Fibroblast of skin of left quadriceps (primary cell): ENCODE results near the gene SDC4.

Experiments used
- DNase-seq, 2 experiments: peaks; one replicate each; pipeline ENCODE4 v3.0.0-alpha.2; 2013; ENCODE audit warnings: low read depth in 2 of 2

SDC4 gene, protein sequence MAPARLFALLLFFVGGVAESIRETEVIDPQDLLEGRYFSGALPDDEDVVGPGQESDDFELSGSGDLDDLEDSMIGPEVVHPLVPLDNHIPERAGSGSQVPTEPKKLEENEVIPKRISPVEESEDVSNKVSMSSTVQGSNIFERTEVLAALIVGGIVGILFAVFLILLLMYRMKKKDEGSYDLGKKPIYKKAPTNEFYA

DNA sequence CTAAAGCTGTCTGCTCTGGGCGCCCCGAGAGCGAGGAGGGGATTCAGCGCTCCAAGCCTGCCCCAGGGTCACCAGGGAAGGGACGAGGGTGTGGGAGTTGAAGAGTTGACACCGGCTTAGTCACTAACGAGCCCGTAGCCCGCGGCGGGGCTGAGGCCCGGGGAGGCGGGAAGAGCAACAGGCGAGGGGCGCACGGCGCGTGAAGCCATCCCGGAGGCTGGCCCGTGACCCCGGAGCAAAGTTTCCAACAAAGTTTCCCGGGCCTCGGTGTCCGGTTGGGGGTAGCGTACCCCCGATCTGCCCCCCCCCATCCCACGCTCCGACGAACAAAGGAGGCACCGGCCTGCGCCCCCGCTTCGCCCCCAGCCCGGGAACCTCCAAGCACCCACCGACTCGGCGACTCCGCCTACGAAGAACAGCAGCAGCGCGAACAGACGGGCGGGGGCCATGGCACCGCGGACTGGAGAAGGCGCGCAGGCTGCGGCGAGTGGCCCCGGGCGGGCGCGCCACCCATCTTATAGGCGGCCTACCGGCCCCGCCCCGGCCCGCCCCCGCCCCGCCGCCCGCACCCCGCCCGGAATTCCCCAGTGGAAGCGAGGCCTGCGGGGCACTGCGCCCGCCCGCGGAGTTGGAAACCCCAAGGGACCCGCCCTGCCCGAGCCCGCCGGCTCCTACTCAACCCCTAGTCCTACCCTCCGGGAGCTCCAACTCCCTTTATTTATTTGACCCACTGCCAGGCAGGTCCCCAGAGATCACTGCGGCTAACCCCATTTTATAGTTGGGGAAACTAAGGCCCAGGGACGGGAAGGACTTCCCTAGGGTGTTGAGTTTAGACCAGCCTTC lies at the start of gene SDC4:
Gene SDC4, minus strand, starts transcription at position 489 of the 843 bp plus-strand sequence. Its CDS starts 40 bp downstream, at position 449.
- DNase-seq: no peak

DNA sequence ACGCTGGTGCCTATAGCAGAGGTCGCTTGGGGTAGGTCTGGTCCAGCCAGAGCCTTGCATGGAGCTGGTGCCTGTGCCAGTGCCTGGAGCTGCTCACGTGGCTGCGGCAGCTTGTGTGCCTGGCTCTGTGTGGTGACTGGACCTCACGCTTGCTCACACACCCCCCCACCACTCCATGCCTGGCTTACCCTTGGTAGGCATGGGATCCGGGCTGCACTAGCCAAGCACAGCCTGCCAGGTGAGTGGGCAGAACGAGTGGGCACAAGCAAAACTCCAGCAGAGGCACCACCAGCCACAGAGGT lies 46.8 kb upstream of the SDC4 start:
- no peak for DNase-seq

DNA sequence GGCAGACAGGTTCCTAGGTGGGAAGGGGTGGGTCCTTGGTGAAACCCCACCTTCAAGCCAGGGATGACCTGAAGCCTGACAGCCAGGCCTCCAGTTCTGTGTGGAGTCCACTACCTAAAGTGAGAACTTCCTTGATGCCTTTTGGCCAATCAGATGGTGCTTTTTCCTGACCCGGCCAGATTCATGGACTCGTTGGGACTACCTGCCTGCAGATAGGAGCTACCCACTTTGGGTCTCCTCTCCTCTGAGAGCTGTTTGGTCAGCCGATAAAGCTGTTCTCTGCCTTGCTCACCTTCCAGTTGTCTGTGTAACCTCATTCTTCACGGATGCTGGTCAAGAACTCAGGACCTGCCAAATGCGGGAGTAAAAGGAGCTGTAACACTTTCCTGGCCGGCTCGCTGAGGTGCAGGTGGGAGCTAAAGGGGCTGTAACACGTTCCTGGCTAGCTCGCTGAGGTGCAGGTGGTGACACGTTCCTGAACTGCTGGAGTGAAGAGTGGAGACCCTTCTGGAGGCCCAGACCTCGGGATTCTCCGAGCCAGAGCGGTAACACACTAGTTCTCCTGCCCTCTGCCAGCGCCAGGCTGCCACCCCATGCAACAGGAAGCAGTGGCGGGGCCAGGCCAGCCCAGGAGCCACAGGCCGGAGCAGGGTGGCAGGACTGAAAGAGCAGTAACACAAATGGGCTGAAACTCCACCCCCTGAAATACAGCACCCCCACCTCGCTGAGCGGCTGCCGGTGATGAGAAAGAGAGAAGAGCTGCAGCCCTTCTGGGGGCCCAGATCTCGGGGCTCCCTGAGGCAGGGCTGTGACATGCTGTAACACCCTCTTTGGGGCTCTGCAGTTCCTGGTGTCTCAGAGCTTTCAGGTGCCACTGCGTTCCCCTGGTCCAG lies 46.2 kb upstream of the SDC4 start:
- no peak for DNase-seq

DNA sequence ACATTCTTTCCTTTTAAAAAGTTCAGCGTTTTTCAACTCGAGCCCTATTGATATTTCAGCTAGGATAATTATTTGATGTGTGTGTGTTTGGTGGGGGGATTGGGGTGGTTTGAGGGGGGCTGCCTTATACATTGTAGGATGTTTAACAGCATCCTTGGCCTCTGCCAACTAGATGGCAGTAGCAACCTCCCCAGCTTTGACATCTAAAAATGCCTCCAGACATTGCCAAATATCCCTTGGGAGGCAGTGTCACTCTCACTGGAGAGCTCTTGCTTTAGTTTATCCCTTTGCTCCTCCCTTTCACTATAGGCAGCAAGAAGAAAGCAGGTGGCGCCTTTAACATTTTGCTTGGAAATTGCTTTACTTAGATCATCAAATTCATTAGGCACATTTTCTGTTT lies 44.5 kb upstream of the SDC4 start:
- no peak for DNase-seq

DNA sequence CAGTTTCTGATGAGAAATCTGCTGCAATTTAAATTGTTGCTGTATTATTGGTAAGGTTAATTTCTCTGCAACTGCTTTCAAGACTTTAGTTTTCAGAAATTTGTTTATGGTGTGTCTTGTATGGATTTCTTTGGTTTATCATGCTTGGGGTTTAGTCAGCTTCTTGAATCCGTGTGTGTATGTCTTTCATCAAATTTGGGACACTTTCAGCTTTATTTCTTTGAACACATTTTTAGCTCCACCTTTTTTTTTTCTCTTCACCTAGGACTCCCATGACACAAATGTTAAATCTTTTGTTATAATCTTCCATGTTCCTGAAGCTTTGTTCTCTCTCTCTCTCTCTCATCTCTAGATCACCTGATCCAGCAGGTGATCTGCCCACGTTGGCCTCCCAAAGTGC lies 43.3 kb upstream of the SDC4 start:
- DNase-seq: no peak

DNA sequence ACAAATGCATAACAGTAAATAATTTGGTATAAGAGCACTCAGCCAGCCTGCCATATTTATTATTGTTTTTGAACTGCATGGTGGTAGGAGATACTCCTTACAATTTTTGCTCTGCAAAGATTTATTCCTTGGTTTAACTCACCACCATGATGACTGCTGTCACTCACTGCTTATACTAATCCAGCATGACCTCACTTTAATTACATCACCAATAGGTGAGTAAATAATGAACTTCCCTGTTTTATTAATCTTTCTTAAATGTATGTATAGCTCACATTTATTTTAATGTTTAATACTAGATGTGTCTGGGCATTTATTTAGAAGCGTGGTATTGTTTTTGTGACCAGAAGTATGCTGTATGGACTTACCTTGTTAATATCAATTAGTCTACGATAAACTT lies 42.7 kb upstream of the SDC4 start:
- DNase-seq: no peak

DNA sequence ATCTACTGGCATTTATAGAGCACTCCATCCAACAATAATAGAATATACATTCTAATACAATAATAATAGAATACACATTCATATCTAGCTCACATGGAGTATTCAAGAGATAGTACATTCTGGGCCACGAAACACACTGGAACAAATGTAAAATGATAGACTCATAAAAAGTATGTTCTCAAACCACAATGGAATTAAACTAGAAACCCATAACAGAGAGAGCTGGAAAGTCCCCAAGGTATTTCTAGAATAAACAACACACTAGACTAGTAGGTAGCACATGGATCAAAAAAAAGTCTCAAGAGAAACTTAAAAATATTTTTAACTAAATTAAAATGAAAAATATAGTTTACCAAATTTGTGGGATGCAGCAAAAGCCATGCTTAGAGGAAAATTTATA lies 39.0 kb upstream of the SDC4 start:
- DNase-seq: no peak

DNA sequence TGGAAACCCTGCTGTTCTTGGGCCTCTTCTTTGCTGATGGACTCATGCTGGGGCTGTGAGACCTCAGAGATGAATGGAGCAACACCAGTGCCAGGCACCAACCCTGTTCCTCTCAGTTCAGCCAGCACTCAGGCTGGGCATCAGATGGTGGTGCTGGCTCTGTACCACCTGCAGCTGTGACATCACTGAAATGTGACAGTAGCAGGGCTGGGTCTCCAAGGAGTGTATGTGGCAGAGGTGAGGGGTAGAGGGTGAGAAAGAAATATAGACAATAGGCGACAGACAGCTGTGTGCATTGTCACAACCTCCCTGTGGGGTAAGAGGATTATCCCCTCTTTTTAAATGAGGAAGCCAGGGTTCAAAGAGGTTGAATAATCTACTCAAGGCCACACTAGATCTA lies 30.0 kb upstream of the SDC4 start, which contains the start of gene TP53TG5:
Gene TP53TG5, minus strand, starts transcription at position 135 of the 400 bp plus-strand sequence. Its CDS starts 89 bp downstream, at position 46.
- DNase-seq: no peak

DNA sequence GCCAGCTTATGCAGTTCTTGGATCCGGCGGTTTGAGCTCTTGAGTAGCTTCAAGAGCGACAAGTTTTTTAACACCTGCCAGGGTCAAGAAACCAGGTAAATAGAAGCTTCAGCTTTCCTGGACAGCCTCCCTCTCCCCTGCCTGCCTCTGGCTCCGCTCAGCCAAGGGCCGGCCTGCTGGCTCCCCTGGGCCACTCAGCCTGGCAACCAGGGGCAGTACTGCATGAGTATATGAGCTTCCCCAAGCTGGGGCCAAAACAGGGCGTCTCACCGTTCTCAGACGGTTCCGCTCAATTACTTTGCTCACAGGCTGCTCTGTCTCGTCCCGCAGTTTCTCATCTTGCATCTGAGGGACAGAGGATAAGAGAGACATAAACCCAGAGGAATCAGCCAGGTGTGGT lies 29.0 kb upstream of the SDC4 start:
- DNase-seq: no peak

DNA sequence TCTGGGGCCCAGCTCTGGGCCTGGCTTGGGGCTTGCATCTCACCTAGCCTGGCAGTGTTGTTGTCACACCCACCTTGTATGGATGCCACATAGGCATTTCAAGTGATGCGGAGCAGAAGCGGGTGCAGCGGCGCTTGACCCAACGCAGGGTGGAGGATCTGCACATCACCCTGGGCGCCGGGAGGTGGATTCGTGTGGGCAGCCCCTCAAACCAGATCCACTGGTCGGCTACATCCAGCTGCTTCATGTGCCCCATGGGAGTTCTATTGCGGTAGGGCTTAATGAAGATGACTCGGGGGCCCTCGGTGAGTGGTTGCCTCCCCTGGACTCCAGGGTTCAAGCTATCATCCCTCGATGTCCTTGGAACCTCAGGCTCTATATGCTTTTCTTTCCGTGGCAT lies 26.7 kb upstream of the SDC4 start:
- no peak for DNase-seq

DNA sequence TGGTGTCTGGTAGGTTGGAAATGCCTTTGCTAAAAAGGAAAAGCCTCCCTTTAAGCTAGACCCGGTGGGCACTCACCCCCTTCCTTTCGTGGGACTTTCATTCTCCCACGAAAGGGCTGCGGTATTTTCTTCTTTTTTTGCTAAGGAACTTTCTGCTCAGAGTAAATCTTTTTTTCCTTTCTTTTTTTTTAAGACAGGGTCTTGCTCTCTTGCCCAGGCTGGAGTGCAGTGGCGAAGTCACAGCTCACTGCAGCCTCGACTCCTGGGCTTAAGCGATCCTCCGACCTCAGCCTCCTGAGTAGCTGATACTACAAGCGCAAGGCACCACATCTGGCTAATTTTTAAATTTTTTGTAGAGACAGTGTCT lies 25.9 kb upstream of the SDC4 start:
- DNase-seq: no peak

DNA sequence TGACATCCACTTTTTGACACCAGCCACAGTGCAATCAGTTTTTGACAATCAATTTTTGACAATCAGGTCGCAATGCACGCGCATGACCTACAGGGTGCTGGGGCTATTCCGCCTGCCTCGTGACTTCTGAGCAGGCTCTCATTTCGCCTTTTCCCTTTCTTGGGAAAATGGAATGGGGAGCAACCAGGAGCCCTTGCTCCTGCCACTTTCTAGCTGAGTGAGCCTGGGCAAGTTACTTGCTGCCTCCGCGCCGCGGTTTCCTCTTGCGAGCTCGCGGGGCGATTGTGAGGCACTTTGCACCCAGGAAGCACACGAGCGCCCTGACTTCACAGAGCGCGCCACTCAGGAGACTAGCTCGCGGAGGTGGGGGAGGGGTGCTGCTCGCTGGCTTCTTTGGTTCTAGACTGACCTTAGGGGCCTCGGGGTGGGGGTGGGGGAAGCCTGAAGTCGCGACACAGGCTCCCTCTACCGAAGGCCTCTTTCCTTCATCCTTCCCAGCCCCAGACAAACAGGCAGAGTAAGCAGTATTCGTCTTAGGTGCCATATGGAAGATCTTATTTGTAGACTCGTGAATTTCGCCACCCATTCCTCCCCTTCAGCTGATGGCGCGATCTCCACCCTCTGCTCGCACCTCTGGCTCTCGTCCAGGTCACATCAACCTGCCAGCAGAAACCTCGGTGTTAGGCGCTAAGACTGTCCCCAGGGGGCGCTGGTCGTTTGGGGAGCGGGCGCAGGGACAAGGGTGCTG lies 25.3 kb upstream of the SDC4 start:
- DNase-seq: peak; percentile 41 to 47

DNA sequence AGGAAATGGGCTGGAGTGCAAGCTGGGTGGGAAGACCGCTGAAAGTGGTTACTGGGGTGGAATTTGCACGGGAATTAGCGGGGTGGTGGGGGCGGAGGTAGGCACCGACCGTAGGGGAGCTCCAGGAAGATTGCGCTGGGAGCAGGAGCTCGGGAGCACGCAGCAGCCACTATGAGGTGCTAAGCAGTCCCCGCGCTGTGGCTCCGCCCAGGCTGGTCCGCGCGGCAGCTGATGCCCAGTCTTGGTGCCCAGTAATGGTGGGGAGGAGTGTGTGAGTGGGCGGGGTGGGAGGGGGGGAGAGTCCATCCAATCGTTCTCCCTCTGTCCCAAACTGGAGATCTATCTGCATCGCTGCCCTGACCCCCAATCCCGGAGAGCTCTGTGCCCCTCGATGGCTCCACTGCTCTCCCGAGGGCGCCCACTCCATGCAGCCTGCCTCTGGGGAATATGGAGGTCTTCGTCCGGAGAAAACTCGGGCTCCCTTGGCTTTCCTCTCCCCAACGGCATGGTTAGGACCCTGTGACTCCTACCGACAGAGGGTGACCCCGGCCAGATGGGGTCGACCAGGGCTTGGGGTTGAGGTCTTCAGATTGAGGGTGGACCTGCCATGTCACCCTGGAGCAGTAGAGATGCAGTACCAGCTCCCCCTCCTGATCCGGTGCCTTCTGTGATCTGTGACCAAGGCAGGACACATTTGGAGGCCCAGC lies 24.6 kb upstream of the SDC4 start:
- no peak for DNase-seq

DNA sequence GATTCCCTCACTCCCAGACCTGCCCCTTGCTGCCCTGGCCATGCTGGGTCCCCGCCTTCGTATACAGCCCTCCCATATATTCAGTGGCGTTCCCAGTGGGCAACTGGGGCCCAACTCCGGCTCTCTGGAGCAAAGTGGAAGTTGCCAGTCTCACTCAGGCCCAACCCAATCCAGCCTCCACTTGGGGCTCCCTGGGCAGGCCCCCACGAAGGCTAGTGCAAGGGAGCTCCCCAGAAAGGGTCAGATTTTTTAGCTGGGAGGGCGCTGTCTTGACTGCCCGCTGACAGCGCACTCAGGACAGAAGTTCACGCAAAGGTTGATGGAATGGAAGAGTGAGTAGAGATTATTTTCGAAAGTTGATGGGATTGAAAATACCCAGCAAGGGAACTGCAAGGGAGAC lies 24.0 kb upstream of the SDC4 start:
- DNase-seq: no peak

DNA sequence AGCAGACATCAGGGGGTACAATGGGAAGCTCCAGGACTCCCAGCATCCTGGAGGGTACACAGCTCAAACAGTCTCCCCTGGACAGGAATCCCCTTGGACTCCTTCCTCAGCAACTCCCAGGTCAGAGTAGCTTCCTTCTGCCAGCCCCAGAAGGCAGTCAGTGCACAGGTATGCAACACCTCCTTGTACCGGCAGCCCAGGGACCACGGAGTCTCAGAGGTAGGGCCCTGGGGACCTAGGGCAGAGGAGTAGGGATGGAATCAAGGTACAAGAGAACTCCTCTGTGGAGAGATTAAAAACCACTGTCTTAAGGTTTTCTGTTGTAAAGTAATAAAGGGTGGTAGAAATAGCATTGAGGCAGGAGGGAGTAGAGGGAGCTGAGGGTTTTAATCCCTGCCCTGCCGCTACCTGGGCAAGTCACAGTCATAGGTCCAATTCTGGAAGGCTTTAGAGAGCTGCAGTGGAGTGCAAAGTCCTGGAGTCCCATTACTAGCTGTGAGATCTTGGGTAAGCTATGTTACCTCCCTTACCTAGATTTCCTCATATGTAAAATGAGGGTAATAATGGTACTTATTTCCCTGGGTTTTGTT lies 22.4 kb upstream of the SDC4 start:
- no peak for DNase-seq

DNA sequence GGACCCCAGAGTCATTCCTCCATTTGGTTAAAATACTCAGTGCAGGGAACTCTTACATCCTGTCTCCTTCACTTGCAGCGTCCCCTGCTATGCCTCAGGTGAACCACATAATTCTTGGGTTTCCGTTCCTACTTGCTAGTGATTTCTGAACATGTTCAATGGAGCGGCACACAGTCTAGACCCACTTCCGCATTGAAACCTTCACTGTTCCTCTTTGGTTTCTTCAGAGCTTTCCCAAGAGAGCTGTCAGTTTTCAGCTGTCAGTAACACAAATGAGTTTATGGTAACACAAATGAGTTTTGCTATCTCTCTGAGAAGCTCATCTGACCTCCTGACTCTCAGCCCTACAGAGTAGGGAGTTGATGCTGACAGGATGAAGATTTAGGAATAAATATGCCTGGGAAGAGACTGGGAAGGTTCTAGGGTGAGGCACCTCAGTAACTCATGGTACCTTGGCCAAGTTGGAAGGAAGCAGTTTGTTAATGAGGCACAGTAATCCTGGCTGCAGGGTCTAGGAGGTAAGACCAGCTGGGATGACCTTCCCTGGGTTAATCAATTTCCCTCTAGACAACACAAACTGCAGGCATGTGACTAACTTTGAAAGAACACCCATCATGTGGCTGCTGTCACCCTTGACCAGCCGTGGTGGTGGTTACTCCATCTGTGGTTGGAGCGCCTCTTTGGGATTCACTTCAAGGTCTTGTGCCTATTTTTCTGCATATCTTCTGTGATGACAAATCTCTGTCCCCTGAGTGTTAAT lies 20.2 kb upstream of the SDC4 start:
- DNase-seq: no peak

DNA sequence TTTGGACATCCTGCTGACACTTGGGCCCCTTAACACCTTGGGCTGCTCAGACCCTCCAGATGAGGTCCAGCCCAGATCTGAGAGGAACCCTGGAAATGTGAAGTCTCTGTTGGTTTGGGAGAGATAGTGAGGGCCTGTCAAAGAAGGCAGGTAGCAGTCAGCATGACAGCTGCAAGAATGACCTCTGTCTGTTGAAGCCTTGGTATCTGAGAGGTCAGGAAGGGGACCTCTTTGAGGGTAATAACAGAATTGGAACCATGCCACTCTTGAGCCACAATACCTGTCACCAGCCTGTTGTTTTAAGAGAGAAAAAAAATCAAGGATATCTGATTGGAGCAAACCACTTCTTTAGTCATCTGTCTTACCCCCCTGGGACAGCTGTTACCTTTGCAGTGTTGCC lies 18.9 kb upstream of the SDC4 start:
- DNase-seq: no peak

DNA sequence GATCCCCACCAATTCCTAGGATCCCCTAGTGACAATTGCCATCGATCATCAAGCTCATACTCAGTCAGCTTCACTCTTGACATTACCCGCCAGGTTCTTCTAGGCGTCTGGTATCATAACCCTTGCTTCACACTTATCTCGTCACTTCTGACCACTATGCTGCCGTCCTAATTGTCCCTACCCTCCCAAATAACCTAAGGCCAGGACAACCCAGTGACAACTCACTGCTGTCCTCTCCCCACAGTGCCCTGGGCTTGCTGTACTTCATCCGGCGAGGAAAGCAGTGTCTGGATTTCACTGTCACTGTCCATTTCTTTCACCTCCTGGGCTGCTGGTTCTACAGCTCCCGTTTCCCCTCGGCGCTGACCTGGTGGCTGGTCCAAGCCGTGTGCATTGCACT lies 18.4 kb upstream of the SDC4 start:
- no peak for DNase-seq

DNA sequence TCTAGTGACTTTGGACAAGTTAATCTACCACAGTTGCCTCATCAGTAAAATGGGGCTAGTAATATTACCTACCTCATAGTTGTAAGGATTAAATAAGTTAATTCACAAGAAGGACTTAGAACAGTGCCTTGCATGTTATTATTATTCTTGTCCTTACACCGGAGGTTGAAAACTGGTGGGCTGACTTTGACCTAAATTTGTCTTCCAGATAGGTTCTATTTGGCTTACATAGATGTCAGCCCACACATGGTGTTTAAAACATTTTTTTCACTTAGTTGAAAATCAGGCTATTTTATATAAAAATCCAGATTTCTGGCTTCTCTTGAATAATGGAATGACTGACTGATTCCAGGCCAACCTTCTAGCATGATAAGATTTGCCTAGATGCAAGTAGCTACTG lies 18.0 kb upstream of the SDC4 start:
- DNase-seq: no peak

DNA sequence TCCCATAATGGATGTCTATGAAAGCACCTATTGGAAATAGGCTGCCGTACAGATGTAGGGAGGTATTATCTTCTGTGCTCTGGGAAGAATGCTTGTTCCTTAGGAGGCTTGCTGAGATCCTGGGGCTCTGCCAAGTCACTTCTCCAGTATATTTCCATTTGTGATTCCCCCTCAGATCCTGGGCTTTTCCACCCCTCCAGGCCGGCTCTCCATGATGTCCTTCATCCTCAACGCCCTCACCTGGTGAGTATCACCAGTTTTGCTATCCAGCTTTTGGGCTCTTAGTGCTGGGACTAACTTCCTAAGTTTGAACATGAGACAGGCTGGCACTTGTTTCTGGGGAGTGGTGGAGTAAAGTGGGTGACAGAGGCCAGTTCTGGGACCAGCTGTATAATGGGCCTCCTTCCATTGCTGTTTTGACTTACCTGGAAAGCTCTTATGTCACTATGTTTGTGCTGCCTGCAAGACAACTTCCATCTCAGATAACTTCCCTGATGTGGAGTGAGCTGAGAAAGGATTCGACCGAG lies 17.3 kb upstream of the SDC4 start:
- no peak for DNase-seq
